H1 (cell line): ENCODE data around the gene MRM3. TPM values are rescaled to one million over a fixed set of nuclear protein-coding genes. Genes with fewer than 3 reads are reported as not detected.

Source experiments
- CTCF ChIA-PET: fragments of 300-600 bp; sonication (Branson Sonifier 250); formaldehyde crosslinking; loops from one replicate; lab custom pipeline; 2021; ENCODE audit not compliant: partially characterized antibody; lab: Charles Lee
- POLR2A ChIA-PET: fragments of 300-600 bp; sonication (Branson Sonifier 250); formaldehyde crosslinking; loops from one replicate; lab custom pipeline; 2021; ENCODE audit warnings: inconsistent platforms; ENCODE audit not compliant: partially characterized antibody; lab: Charles Lee
- DNase-seq, 2 experiments: peaks; one replicate each; pipeline versions ENCODE4 v3.0.0 to v3.0.0-alpha.2; 2010 to 2022; ENCODE audit warnings: low spot score in 2 of 2, low read depth in 1 of 2, mixed read lengths in 1 of 2
- FAIRE-seq: peaks from 2 replicates; lab custom pipeline; 2011; peaks lifted over from hg19 to GRCh38; lab: Jason Lieb, UNC
- H2AFZ ChIP-seq: 2 replicates; pipeline ENCODE4 v1.8.1; 2012; ENCODE audit warnings: low read length, inconsistent platforms
- H2AK5ac ChIP-seq: 2 replicates; pipeline ENCODE4 v1.6.1; 2013; ENCODE audit warnings: low read depth, low read length
- H2BK120ac ChIP-seq: replicated peaks from 2 replicates; pipeline ENCODE3; 2013; ENCODE audit warnings: low read depth, low read length, inconsistent platforms
- H2BK12ac ChIP-seq: 2 replicates; pipeline ENCODE4 v1.6.1; 2013; ENCODE audit warnings: low read depth, low read length
- H2BK15ac ChIP-seq: 2 replicates; pipeline ENCODE4 v1.6.1; 2013; ENCODE audit warnings: low read length
- H2BK20ac ChIP-seq: 2 replicates; pipeline ENCODE4 v1.6.1; 2013; ENCODE audit warnings: low read length
- H2BK5ac ChIP-seq: 2 replicates; pipeline ENCODE4 v1.6.1; 2013; ENCODE audit warnings: low read depth, low read length
- H3K14ac ChIP-seq: 2 replicates; pipeline ENCODE4 v1.6.1; 2013; ENCODE audit warnings: inconsistent platforms; ENCODE audit not compliant: insufficient read length
- H3K18ac ChIP-seq: 2 replicates; pipeline ENCODE4 v1.6.1; 2013; ENCODE audit warnings: low read length; ENCODE audit errors: extremely low read depth
- H3K23ac ChIP-seq: 2 replicates; pipeline ENCODE4 v1.6.1; 2013; ENCODE audit warnings: inconsistent platforms; ENCODE audit not compliant: insufficient read length
- H3K23me2 ChIP-seq: 2 replicates; pipeline ENCODE4 v1.6.1; 2013; ENCODE audit warnings: low read depth, low read length
- H3K27ac ChIP-seq: 2 replicates; pipeline ENCODE4 v1.6.1; 2011; ENCODE audit warnings: low read depth, low read length, inconsistent platforms
- H3K27me3 ChIP-seq, 4 experiments: replicated peaks in 1 of 4; 1 replicate in 1 of 4; 2 replicates in 3 of 4; pipeline versions ENCODE4 v1.6.1 to v1.8.1; 2011 to 2013; ENCODE audit warnings: low read length in 3 of 4, mild to moderate bottlenecking in 3 of 4, inconsistent platforms in 2 of 4, mixed read lengths in 2 of 4, moderate library complexity in 1 of 4; ENCODE audit not compliant: control insufficient read depth in 3 of 4, insufficient read depth in 3 of 4; ENCODE audit errors: extremely low read depth in 1 of 4
- H3K36me3 ChIP-seq, 4 experiments: 2 replicates each; pipeline versions ENCODE4 v1.6.1 to v1.8.1; 2011 to 2013; ENCODE audit warnings: mild to moderate bottlenecking in 4 of 4, low read length in 3 of 4, moderate library complexity in 2 of 4, control low read depth in 1 of 4, inconsistent platforms in 1 of 4; ENCODE audit not compliant: insufficient read depth in 4 of 4, control insufficient read depth in 2 of 4
- H3K4ac ChIP-seq: replicated peaks from 2 replicates; pipeline ENCODE3; 2013; ENCODE audit warnings: low read length, low read depth, mixed read lengths, inconsistent platforms; ENCODE audit not compliant: insufficient read length
- H3K4me1 ChIP-seq, 4 experiments: replicated peaks in 1 of 4; 1 replicate in 1 of 4; 2 replicates in 3 of 4; pipeline versions ENCODE4 v1.6.1 to v1.8.1; 2011 to 2013; ENCODE audit warnings: low read length in 3 of 4, inconsistent platforms in 2 of 4, mixed read lengths in 1 of 4; ENCODE audit not compliant: insufficient read depth in 4 of 4, control insufficient read depth in 3 of 4
- H3K4me2 ChIP-seq, 2 experiments: 2 replicates each; pipeline versions ENCODE4 v1.6.1 to v1.8.1; 2011 to 2013; ENCODE audit warnings: low read depth in 2 of 2, low read length in 2 of 2, control low read depth in 1 of 2, inconsistent platforms in 1 of 2, mild to moderate bottlenecking in 1 of 2; ENCODE audit not compliant: insufficient read depth in 1 of 2
- H3K4me3 ChIP-seq, 4 experiments: fragments of 200-600, 300-600 bp in 1 of 4; sonication (generic), shearing (Covaris generic), sonication (Bioruptor Twin) in 1 of 4; 2 replicates each; pipeline versions ENCODE4 v1.5.1 to v1.8.1; 2011 to 2016; ENCODE audit warnings: low read length in 4 of 4, low read depth in 3 of 4, control low read depth in 2 of 4, inconsistent platforms in 2 of 4, mild to moderate bottlenecking in 2 of 4, mixed read lengths in 1 of 4, moderate library complexity in 1 of 4; ENCODE audit not compliant: insufficient read depth in 2 of 4; ENCODE audit errors: extremely low read depth in 1 of 4
- H3K56ac ChIP-seq: replicated peaks from 2 replicates; pipeline ENCODE3; 2013; ENCODE audit warnings: low read depth, mild to moderate bottlenecking, mixed read lengths, low read length, inconsistent platforms; ENCODE audit not compliant: insufficient read length
- H3K79me1 ChIP-seq: 2 replicates; pipeline ENCODE4 v1.6.1; 2013; ENCODE audit warnings: low read depth, low read length, control low read depth
- H3K79me2 ChIP-seq, 2 experiments: 2 replicates each; pipeline versions ENCODE4 v1.6.1 to v1.8.1; 2012 to 2013; ENCODE audit warnings: low read length in 2 of 2, mild to moderate bottlenecking in 2 of 2, inconsistent platforms in 1 of 2; ENCODE audit not compliant: insufficient read depth in 2 of 2, control insufficient read depth in 1 of 2
- H3K9ac ChIP-seq, 4 experiments: replicated peaks in 1 of 4; 1 replicate in 1 of 4; 2 replicates in 3 of 4; pipeline versions ENCODE4 v1.6.1 to v1.8.1; 2011 to 2013; ENCODE audit warnings: low read depth in 3 of 4, low read length in 3 of 4, control low read depth in 2 of 4, mild to moderate bottlenecking in 2 of 4, moderate library complexity in 2 of 4, inconsistent platforms in 1 of 4; ENCODE audit errors: extremely low read depth in 1 of 4
- H3K9me3 ChIP-seq, 2 experiments: 2 replicates each; pipeline versions ENCODE4 v1.6.1 to v1.8.1; 2012 to 2013; ENCODE audit warnings: mild to moderate bottlenecking in 2 of 2, moderate library complexity in 2 of 2, control low read depth in 1 of 2, inconsistent platforms in 1 of 2, low read depth in 1 of 2, low read length in 1 of 2, mixed read lengths in 1 of 2; ENCODE audit not compliant: insufficient read depth in 2 of 2
- H4K20me1 ChIP-seq, 2 experiments: replicated peaks in 1 of 2; 2 replicates each; pipeline versions ENCODE3 to v1.8.1; 2011 to 2013; ENCODE audit warnings: inconsistent platforms in 2 of 2, low read length in 2 of 2, mild to moderate bottlenecking in 1 of 2; ENCODE audit not compliant: insufficient read depth in 2 of 2, control insufficient read depth in 1 of 2
- H4K5ac ChIP-seq: 2 replicates; pipeline ENCODE4 v1.6.1; 2013; ENCODE audit warnings: low read length, low read depth, mixed read lengths, inconsistent platforms; ENCODE audit not compliant: insufficient read length
- H4K8ac ChIP-seq: 2 replicates; pipeline ENCODE4 v1.8.0; 2013; ENCODE audit warnings: mild to moderate bottlenecking, moderate library complexity, low read length, inconsistent platforms; ENCODE audit not compliant: insufficient read depth; ENCODE audit errors: extremely low read depth
- H4K91ac ChIP-seq: replicated peaks from 2 replicates; pipeline ENCODE3; 2013; ENCODE audit warnings: low read length, mixed read lengths, inconsistent platforms; ENCODE audit not compliant: insufficient read length
- ATF3 ChIP-seq: IDR thresholded peaks from 2 replicates; pipeline ENCODE4 v1.6.1; 2011; ENCODE audit warnings: low read depth, mild to moderate bottlenecking, low read length; ENCODE audit not compliant: insufficient read depth
- BACH1 ChIP-seq: IDR thresholded peaks from 2 replicates; pipeline ENCODE4 v1.6.1; 2012; ENCODE audit warnings: low read length, improper control_type of control experiment
- CHD2 ChIP-seq: IDR thresholded peaks from 2 replicates; pipeline ENCODE4 v1.6.1; 2012; ENCODE audit warnings: low read length, improper control_type of control experiment
- EP300 ChIP-seq, 2 experiments: IDR thresholded peaks; 1 replicate in 1 of 2; 2 replicates in 1 of 2; pipeline ENCODE4 v1.6.1; 2011 to 2012; ENCODE audit warnings: low read depth in 2 of 2, low read length in 2 of 2, mild to moderate bottlenecking in 2 of 2, borderline replicate concordance in 1 of 2, inconsistent platforms in 1 of 2, moderate library complexity in 1 of 2
- KDM5A ChIP-seq: fragments of 200-600 bp; IDR thresholded peaks from 2 replicates; pipeline ENCODE4 v1.7.1; 2012; ENCODE audit warnings: mild to moderate bottlenecking, low read length, inconsistent platforms, mixed read lengths
- MAX ChIP-seq: IDR thresholded peaks from 2 replicates; pipeline ENCODE4 v1.6.1; 2012; ENCODE audit warnings: inconsistent platforms
- RXRA ChIP-seq: IDR thresholded peaks from 2 replicates; pipeline ENCODE4 v1.6.1; 2011; ENCODE audit warnings: low read depth, mild to moderate bottlenecking, low read length, moderate library complexity; ENCODE audit not compliant: insufficient read depth
- SIRT6 ChIP-seq: IDR thresholded peaks from one replicate; pipeline ENCODE4 v1.7.1; 2012; ENCODE audit warnings: low read length, inconsistent platforms
- TAF1 ChIP-seq: IDR thresholded peaks from 2 replicates; pipeline ENCODE4 v1.6.1; 2011; ENCODE audit warnings: mild to moderate bottlenecking, low read depth, low read length
- TBP ChIP-seq: IDR thresholded peaks from 2 replicates; pipeline ENCODE4 v1.6.1; 2011; ENCODE audit warnings: low read depth, low read length, improper control_type of control experiment
- WGBS, 2 experiments: shearing (Covaris generic) in 1 of 2; methylation state at CpG; one replicate each; pipeline versions ENCODE4 v1.1.6 to v1.1.7; 2013 to 2015; ENCODE audit warnings: low lambda C conversion rate in 2 of 2, mixed read lengths in 2 of 2, inconsistent platforms in 1 of 2, low coverage in 1 of 2, missing lambda C conversion rate in 1 of 2; ENCODE audit not compliant: insufficient replicate concordance in 2 of 2, insufficient coverage in 1 of 2, insufficient read length in 1 of 2; ENCODE audit errors: extremely low coverage in 1 of 2, missing lambda C conversion rate in 1 of 2; 5-methylcytosine and 5-hydroxymethylcytosine counted together
- polyA plus RNA-seq, 7 experiments: library from polyadenylated mRNA; depleted of rRNA in 3 of 7; stranded (reverse) in 5 of 7; unstranded in 2 of 7; fragments of >200 nt in 5 of 7; fragments of 200-250 nt in 2 of 7; gene quantifications; 1 replicate in 5 of 7; 2 replicates in 1 of 7; 4 replicates in 1 of 7; pipeline versions ENCODE4 v1.2.1 to v1.2.3, GENCODE V29; 2011 to 2013; ENCODE audit warnings: missing spikeins in 2 of 7, mixed read lengths in 2 of 7
- total RNA-seq: library from RNA; stranded (reverse); fragmentation: NEBNext Ultra II Directional; extraction: Animal tissue kit (Norgen Biotek cat#: 25700); gene quantifications from 2 replicates; pipeline ENCODE4 v1.2.1, GENCODE V29; 2021

The MRM3 gene
- total and polyA plus RNA-seq, 2 of the 8 experiments (the other 6 are each of a cell fraction or from before 2014, with no cell fraction given): 10.1 to 20.8 TPM

GRCh38 chr17:795276-795675 lies 13.1 kb downstream of the MRM3 start:
- FAIRE-seq (no peak), DNase-seq (no peak)
- Histone ChIP-seq H3K23me2 (no peaks in the 10 kb centered on the region), H2BK20ac (no peak overlapping the region), H4K8ac (no peak overlapping the region), H4K20me1 (peaks cover 3 to 5% of the 10 kb centered on the region in 2 experiments), H3K56ac (no peak overlapping the region), H3K4me2 (no peak overlapping the region), H2BK12ac (no peak overlapping the region), H4K91ac (no peak overlapping the region), H3K9me3 (no peaks in the 10 kb centered on the region), H3K4ac (no peak overlapping the region), H3K79me1 (no peaks in the 10 kb centered on the region; the same call in 1 of the 2 replicates), H3K18ac (no peak overlapping the region; the same call in 1 of the 2 replicates), H2BK5ac (no peak overlapping the region), H2BK15ac (no peak overlapping the region), H3K36me3 (peaks cover 0 to 4% (median 3%) of the 10 kb centered on the region in 4 experiments; a peak in 4 of 8 replicates), H2AK5ac (no peak overlapping the region), H3K23ac (no peak overlapping the region), H3K79me2 (no peaks in the 10 kb centered on the region), H3K4me1 (peaks cover 0 to 9% (median under 1%) of the 10 kb centered on the region in 4 experiments; a peak in 5 of 7 replicates), H3K9ac (no peak overlapping the region; a peak in 1 of 7 replicates), H3K4me3 (no peak overlapping the region), H3K14ac (no peak overlapping the region), H4K5ac (no peak overlapping the region), H2AFZ (no peak overlapping the region), H2BK120ac (no peak overlapping the region), H3K27ac (0 out of 2 replicates have a peak overlapping the region, but pooled peaks have one; percentile 0), H3K27me3 (no peaks in the 10 kb centered on the region)
- ChIA-PET POLR2A (interaction anchor here (0.7 to 3.1 kb wide), 8 partner anchors 9 to 201 kb away, joined by 3 to 9 read pairs (median 6); partner anchors contain the start of genes NXN and TIMM22), CTCF (interaction anchor here (0.6 to 17.5 kb wide), 35 partner anchors 9 to 369 kb away, joined by 3 to 258 read pairs (median 4); partner anchors contain the start of genes GLOD4, MRM3, NXN and TIMM22)
- WGBS, 2 experiments: 88% methylated on average over 14 of the region's 14 CpGs; no CpG with 5 or more reads in 1 of the 2 experiments
- no peak for TF ChIP-seq CHD2
- no peak for TF ChIP-seq KDM5A
- no peak for TF ChIP-seq TAF1
- TF ChIP-seq BACH1: no peak
- TF ChIP-seq RXRA: no peak
- TF ChIP-seq TBP: no peak
- no peak for TF ChIP-seq ATF3
- TF ChIP-seq MAX: no peak
- no peak for TF ChIP-seq EP300 (IDR thresholded peaks at IDR 0.05; ENCODE audit: borderline replicate concordance in 1 of 2, low read depth in 2 of 2, low read length in 2 of 2)
- TF ChIP-seq SIRT6: no peak
